Measurements from ENCODE around the gene MYOD1. TPM values are rescaled to one million over a fixed set of nuclear protein-coding genes. Genes with fewer than 3 reads are reported as not detected.

Gene MYOD1
- total RNA-seq, 2 experiments from 2014 or later, result not detected

DNA sequence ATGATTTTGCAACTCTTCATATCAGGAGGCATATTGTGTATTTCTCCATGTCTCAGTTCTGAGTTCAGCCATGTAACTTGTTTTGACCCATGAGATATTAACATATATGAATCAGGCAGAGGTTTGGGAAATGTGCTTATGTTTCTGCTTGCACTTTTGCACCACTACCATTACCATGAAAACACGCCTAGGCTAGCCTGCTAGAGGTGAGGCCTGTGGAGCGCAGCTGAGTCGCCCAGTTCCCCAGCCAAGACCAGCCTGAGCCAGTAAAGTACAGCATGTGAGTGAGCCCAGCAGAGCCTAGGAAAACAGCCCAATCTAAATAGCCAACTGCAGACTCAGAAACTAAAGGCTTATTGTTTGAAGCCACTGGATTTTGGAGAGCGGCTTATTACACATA lies 18.4 kb upstream of the MYOD1 start:
- ChIA-PET POLR2A (no interaction called here), CTCF (no interaction called here)

DNA sequence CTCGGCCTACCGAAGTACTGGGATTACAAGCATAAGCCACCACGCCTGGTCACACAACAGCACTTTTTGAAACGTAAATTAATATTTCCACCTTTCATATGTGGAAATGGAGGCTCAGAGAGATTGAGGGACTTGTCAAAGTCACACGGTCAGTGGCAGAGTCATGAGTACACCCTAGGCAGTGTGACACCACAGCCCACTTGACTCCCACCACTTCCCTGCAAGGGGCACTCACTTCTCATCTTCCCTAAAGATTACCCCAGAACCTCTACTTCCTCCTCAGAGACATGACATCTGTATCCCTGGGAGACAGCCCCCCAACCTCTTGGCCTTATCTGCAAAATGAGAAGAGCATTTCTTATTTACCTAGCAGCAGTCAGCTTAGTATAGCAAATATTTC lies 16.5 kb upstream of the MYOD1 start:
- CTCF ChIA-PET, result no interaction called here

GRCh38 chr11:17703951-17704350 lies 15.4 kb upstream of the MYOD1 start:
- ChIA-PET POLR2A (no interaction called here), CTCF (interaction anchor here (1.1 kb wide), 1 partner anchor 27 kb away, joined by 4 read pairs; no protein-coding TSS in a partner anchor)

More for the DNA sequence above, 16.5 kb upstream of the MYOD1 start:
- POLR2A ChIA-PET, result no interaction called here

- ChIA-PET CTCF (no interaction called here), POLR2A (no interaction called here)
These were observed 11.5 kb upstream of the MYOD1 start for GRCh38 chr11:17707830-17708229.

DNA sequence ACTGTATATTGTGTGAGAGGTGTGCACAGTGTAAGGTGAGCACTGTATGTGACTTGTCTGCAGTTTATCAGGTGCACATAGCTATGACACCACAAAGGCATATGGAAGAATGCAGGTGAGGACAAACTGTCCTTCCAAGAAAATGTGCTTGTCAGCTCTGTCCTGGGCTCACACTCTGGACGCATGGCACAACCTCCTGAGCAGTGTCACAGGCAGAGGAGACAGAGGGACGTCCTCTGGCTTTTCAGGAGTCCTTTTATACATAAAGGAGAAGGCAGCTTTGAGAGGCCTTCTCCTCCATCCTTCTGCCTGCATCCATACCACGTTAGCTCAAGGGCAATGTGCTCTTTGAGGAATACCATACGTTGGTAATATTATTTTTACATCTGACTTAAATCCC lies 7.5 kb upstream of the MYOD1 start:
- POLR2A ChIA-PET, result no interaction called here
- CTCF ChIA-PET, result interaction anchor here (1.3 kb wide), 1 partner anchor 20 kb away, joined by 4 read pairs; no protein-coding TSS in a partner anchor

GRCh38 chr11:17713851-17714250 lies 5.5 kb upstream of the MYOD1 start:
- CTCF ChIA-PET, result no interaction called here
- POLR2A ChIA-PET, result no interaction called here

DNA sequence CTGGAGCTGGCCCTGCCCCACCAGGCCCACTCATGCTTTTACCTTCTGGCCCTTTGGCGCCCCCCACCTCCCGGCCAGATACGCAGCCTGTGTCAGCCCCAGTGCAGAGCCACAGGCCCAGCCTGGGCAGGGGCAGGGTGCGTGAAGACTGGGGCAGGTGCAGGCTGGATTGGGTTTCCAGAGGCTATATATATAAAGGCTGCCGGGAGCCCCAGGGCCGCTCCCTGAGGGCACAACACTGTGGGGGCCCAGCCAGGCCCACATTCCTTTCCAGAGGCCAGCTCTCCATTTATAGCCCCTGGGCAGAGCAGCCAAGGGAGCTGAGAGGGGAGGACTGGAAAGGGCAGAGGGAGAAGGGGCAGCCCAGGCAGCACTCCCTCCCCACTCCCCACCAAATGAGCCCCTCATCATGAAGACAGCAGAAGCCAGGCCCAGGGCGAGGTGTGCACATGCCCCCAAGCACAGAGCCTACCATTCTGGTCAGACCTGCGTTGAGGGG lies 5.0 kb upstream of the MYOD1 start:
- POLR2A ChIA-PET, result no interaction called here
- CTCF ChIA-PET, result no interaction called here

DNA sequence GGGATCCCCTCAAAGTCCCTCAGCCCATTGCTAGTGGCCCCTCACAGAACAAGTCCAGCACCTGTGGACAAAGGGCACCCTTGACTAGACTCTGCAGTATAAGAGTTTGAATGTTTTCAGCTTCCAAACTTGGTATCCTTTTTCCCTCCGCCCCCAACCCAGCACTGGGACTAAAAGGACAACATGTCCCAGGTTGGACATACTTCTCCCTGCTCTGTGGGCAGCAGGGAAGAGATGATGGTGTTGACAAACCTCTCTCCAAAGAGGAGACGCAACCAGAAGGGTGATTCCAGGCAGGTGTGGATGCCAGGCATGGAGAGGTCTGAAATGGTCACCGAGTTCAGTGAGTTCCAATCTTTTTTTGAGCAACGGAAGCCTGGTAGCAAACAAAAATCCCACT lies 4.5 kb upstream of the MYOD1 start:
- CTCF ChIA-PET, result no interaction called here
- POLR2A ChIA-PET, result no interaction called here

GRCh38 chr11:17716807-17717206 lies 2.6 kb upstream of the MYOD1 start:
- POLR2A ChIA-PET, result no interaction called here
- CTCF ChIA-PET, result no interaction called here

- CTCF ChIA-PET, result no interaction called here
- POLR2A ChIA-PET, result no interaction called here
These were observed 1.4 kb upstream of the MYOD1 start for GRCh38 chr11:17718015-17718414.

GRCh38 chr11:17718510-17718962 lies 835 bp upstream of the MYOD1 start:
- POLR2A ChIA-PET, result no interaction called here
- CTCF ChIA-PET, result no interaction called here

- POLR2A ChIA-PET, result no interaction called here
- CTCF ChIA-PET, result interaction anchor here (1.1 kb wide), 1 partner anchor 15 kb away, joined by 3 read pairs; no protein-coding TSS in a partner anchor
These were observed 796 bp downstream of the MYOD1 start for GRCh38 chr11:17719938-17720795.

DNA sequence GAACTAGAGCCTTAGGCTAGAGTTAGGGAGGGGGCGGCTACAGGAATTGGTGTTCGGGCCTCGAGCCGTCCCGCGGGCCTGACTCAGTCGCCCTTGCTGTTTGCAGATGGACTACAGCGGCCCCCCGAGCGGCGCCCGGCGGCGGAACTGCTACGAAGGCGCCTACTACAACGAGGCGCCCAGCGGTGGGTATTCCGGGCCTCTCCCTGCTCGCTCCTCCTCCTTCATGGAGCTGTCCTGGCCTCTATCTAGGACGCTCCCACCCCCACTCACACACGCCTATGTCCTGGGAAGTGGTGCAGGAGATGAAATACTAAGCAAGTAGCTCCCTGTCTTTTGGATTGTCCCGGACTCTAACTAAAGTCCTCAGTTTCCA lies 1.4 kb downstream of the MYOD1 start:
- ChIA-PET CTCF (interaction anchor here (1.1 kb wide), 1 partner anchor 15 kb away, joined by 3 read pairs; no protein-coding TSS in a partner anchor), POLR2A (no interaction called here)

DNA sequence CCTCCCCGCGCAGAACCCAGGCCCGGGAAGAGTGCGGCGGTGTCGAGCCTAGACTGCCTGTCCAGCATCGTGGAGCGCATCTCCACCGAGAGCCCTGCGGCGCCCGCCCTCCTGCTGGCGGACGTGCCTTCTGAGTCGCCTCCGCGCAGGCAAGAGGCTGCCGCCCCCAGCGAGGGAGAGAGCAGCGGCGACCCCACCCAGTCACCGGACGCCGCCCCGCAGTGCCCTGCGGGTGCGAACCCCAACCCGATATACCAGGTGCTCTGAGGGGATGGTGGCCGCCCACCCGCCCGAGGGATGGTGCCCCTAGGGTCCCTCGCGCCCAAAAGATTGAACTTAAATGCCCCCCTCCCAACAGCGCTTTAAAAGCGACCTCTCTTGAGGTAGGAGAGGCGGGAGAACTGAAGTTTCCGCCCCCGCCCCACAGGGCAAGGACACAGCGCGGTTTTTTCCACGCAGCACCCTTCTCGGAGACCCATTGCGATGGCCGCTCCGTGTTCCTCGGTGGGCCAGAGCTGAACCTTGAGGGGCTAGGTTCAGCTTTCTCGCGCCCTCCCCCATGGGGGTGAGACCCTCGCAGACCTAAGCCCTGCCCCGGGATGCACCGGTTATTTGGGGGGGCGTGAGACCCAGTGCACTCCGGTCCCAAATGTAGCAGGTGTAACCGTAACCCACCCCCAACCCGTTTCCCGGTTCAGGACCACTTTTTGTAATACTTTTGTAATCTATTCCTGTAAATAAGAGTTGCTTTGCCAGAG lies 2.0 kb downstream of the MYOD1 start:
- POLR2A ChIA-PET, result interaction anchor here (1.1 kb wide), 1 partner anchor 13 kb away, joined by 4 read pairs; the partner anchor contains the start of gene KCNC1

DNA sequence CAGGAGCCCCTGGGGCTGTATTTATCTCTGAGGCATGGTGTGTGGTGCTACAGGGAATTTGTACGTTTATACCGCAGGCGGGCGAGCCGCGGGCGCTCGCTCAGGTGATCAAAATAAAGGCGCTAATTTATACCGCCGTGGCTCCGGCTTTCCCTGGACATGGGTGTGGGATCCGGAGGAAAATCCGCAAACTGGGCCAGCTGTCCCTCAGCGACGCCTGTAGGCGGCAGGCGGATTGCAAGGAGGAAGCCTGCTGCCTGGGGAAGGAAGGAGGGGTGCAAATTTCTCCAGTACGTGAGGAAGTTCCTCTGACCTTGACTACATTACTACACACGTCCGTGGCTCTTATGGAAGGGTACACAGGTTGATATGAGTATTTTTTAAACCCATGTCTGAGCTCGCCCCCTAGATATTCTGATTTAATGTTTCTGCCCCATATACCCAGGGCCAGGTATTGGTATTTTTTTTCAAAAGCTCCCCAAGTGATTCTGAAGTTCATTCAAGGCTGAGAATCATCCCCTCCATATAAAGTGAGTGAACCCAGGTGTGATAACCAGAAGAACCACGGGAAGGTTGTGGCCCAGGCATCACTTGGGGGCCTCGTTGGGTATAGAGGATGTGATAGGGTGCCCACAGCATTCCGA lies 2.8 kb downstream of the MYOD1 start:
- ChIA-PET POLR2A (interaction anchor here (1.1 kb wide), 1 partner anchor 12 kb away, joined by 4 read pairs; the partner anchor contains the start of gene KCNC1), CTCF (interaction anchor here (1.3 kb wide), 1 partner anchor 9 kb away, joined by 3 read pairs; no protein-coding TSS in a partner anchor)

More for the DNA sequence above, 2.0 kb downstream of the MYOD1 start:
- CTCF ChIA-PET, result interaction anchor here (1.1 to 1.3 kb wide), 2 partner anchors 9 to 14 kb away, joined by 3 read pairs; no protein-coding TSS in a partner anchor

DNA sequence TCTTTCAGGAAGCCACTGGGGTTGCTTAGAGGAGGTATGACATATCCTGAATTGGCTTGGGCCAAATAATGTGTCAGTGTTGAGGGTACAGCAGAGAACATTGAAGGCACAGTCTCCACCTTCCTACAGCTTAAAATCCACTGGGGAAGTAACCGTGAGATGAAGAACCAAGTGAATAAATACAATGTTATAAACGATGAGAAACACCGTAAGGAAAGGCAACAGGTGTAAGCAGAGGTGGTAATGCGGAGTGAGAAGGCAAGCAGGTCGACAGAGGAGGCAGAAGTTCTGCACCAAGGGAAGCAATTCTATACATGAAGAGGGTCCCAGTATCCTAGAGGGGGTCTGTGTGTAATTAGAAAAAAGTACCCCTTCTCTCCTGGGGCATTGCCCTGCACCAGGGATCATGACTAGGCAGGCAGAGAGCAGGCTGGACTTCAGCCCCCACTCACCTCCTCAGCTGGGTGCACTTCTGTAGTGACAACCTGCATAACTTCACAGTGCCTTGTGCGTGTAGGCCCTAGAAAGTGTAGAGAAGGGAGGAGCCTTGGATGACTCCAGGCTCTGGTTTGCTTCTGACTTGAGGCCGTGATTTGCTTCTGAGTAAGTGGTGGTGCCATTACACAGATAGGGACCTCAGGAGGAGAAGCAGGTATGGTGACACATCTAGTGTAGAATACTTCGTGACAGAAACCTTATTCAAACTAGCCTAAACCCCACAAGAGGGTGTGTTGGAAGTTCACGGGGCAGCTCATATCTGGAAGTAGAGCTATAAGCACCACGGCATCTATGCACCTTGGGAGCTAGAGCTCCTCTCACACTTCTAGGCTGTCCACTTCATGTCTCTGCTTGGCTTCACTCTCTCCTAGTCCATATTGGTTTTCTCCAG lies 4.9 kb downstream of the MYOD1 start:
- POLR2A ChIA-PET, result no interaction called here
- CTCF ChIA-PET, result no interaction called here

GRCh38 chr11:17725174-17725573 lies 5.8 kb downstream of the MYOD1 start:
- ChIA-PET CTCF (no interaction called here), POLR2A (no interaction called here)

DNA sequence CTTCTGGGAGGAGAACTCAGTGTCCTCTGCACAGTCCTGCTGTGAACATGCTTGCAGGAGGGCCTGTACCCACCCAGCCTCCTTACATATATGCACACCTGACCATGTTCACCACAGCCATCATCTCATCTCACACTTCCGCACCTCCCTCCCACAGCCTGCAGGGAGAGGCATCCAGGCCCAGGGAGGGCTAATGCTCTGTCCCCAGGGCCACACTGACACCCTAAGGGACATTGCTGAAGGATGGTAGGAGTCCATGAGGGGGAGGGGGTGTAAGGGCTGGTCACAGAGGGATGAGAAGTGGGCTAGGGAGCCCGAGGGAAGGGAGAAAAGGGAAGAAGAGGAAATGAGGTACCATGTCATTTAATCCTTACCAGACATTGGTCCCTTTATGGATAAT lies 10.8 kb downstream of the MYOD1 start:
- CTCF ChIA-PET, result interaction anchor here (0.8 to 2.3 kb wide), 7 partner anchors 8 to 386 kb away, joined by 3 to 22 read pairs (median 7); no protein-coding TSS in a partner anchor
- POLR2A ChIA-PET, result no interaction called here

Data from activated CD8-positive, alpha-beta memory T cell treated with anti-CD3 and anti-CD28 coated beads for 36 hours (primary cell).